Muscle layer of duodenum (tissue), 2 donors: ENCODE measurements around the gene PBXIP1.
A peak's percentile ranks its signal among the peaks of the same experiment; 100 is the strongest.

Source experiments
- H3K27ac ChIP-seq: one replicate; pipeline ENCODE4 v1.7.0; 2013; ENCODE audit warnings: mild to moderate bottlenecking, low read length
- H3K27me3 ChIP-seq: one replicate; pipeline ENCODE4 v1.7.0; 2013; ENCODE audit warnings: low read depth, mild to moderate bottlenecking, control low read depth, low read length
- H3K36me3 ChIP-seq, 2 donors: one replicate each; pipeline ENCODE4 v1.7.0; 2013; ENCODE audit warnings: low read length in 2 of 2, control low read depth in 1 of 2, mild to moderate bottlenecking in 1 of 2; ENCODE audit not compliant: insufficient read depth in 2 of 2, control insufficient read depth in 1 of 2
- H3K4me1 ChIP-seq, 2 donors: one replicate each; pipeline ENCODE4 v1.7.0; 2013; ENCODE audit warnings: low read length in 2 of 2, mild to moderate bottlenecking in 2 of 2, control low read depth in 1 of 2, moderate library complexity in 1 of 2; ENCODE audit not compliant: insufficient read depth in 2 of 2, control insufficient read depth in 1 of 2
- H3K4me3 ChIP-seq, 2 donors: one replicate each; pipeline ENCODE4 v1.7.0; 2013; ENCODE audit warnings: low read length in 2 of 2, low read depth in 1 of 2, mild to moderate bottlenecking in 1 of 2
- H3K9me3 ChIP-seq, 2 donors: one replicate each; pipeline ENCODE4 v1.7.0; 2013; ENCODE audit warnings: low read length in 2 of 2, control low read depth in 1 of 2, mild to moderate bottlenecking in 1 of 2; ENCODE audit not compliant: control insufficient read depth in 1 of 2
- donor health status: healthy.

The PBXIP1 gene

DNA sequence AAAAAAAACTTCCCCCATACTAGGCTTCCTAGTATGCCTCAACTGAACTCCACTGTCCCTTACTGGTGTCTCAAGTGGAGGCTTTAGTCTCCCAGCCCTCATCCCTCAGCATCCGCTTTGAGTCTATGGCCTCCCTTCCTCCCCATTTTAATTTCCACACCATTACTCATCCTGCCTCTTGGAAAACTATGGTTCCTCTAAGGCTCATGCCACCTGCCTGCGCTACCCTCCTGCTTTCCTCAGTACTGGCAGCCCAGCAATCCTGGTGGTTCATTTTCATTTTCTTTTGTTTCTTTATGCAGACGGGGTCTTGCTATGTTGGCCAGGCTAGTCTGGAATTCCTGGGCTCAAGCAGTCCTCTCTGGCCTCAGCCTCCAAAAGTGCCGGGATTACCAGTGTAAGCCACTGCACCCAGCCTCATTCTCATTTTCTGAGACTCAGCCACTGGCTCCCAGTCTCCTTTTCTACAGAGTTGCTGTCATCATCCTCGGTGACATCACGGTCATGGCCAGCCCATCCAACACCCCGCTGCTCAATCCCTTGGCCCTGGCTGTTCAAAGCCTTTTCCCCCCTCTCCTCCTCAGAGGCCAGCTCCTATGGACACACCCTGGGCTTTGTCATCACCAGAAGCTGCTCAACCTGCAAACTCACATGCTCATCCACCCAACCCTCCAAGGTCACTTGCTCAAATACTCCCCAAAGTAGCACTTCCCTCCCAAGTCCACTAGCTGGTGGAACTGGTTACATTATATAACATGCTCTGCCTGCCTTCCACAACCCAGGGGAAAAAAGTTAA lies 17.1 kb downstream of the PBXIP1 start:
- Histone ChIP-seq H3K27me3 (no peaks in the 10 kb centered on the region), H3K4me3 (no peak overlapping the region), H3K27ac (peak overlapping the region; percentile 95), H3K9me3 (no peaks in the 10 kb centered on the region), H3K4me1 (peaks cover 9 to 26% of the 10 kb centered on the region in 2 donors), H3K36me3 (peaks cover 0 to 12% of the 10 kb centered on the region in 2 donors)

DNA sequence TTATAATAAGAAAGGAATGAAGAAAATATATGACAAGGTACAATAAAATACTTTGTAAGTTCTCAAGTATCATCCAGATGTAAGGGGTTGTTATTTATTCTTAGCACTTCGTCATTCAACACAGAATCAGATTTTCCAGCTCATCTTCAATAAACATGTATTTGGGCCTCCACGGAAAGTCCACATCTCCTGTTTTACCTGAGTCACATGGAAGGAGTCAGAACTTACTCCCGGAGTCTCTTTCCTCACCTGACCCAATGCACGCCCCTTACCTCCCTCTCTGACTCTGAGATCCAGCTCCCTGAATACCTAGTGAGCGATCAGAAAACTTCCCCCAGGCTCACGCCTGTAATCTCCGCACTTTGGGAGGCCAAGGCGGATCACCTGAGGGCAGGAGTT lies 17.9 kb downstream of the PBXIP1 start:
- no peaks in the 10 kb centered on the region for H3K9me3 ChIP-seq
- peak overlapping the region; percentile 64 to 83 for H3K4me3 ChIP-seq
- H3K36me3 ChIP-seq: peaks cover 0 to 12% of the 10 kb centered on the region in 2 donors
- H3K27ac ChIP-seq: peak overlapping the region; percentile 95
- peaks cover 9 to 22% of the 10 kb centered on the region in 2 donors for H3K4me1 ChIP-seq
- H3K27me3 ChIP-seq: no peaks in the 10 kb centered on the region

- H3K4me3 ChIP-seq: peak overlapping the region; percentile 64 to 83
- H3K4me1 ChIP-seq: peaks cover 8 to 17% of the 10 kb centered on the region in 2 donors
- H3K27ac ChIP-seq: peak overlapping the region; percentile 95
- no peaks in the 10 kb centered on the region for H3K9me3 ChIP-seq
- H3K36me3 ChIP-seq: peaks cover 0 to 12% of the 10 kb centered on the region in 2 donors
- no peaks in the 10 kb centered on the region for H3K27me3 ChIP-seq
These were observed 18.6 kb downstream of the PBXIP1 start for GRCh38 chr1:154937085-154937987.

GRCh38 chr1:154936555-154937084 lies 19.3 kb downstream of the PBXIP1 start, which contains the start of gene PMVK:
PMVK (minus strand) TSS chr1:154936719; CDS start chr1:154936685, 34 bp downstream.
- H3K36me3 ChIP-seq: peaks cover 0 to 17% of the 10 kb centered on the region in 2 donors

GRCh38 chr1:154935749-154936554 lies 19.9 kb downstream of the PBXIP1 start:
- no peaks in the 10 kb centered on the region for H3K9me3 ChIP-seq
- H3K4me3 ChIP-seq: peak overlapping the region; percentile 64 to 83
- H3K27me3 ChIP-seq: no peaks in the 10 kb centered on the region
- peak overlapping the region; percentile 95 for H3K27ac ChIP-seq
- peaks cover 0 to 19% of the 10 kb centered on the region in 2 donors for H3K36me3 ChIP-seq
- H3K4me1 ChIP-seq: peaks cover 0 to 9% of the 10 kb centered on the region in 2 donors

More at GRCh38 chr1:154936555-154937084, 19.3 kb downstream of the PBXIP1 start, which contains the start of gene PMVK:
- Histone ChIP-seq H3K27ac (peak within 1 kb of the TSS; percentile 95), H3K4me1 (peaks cover 1 to 13% of the 10 kb centered on the region in 2 donors), H3K9me3 (no peaks in the 10 kb centered on the region), H3K27me3 (no peaks in the 10 kb centered on the region), H3K4me3 (peak within 1 kb of the TSS; percentile 64 to 83)

DNA sequence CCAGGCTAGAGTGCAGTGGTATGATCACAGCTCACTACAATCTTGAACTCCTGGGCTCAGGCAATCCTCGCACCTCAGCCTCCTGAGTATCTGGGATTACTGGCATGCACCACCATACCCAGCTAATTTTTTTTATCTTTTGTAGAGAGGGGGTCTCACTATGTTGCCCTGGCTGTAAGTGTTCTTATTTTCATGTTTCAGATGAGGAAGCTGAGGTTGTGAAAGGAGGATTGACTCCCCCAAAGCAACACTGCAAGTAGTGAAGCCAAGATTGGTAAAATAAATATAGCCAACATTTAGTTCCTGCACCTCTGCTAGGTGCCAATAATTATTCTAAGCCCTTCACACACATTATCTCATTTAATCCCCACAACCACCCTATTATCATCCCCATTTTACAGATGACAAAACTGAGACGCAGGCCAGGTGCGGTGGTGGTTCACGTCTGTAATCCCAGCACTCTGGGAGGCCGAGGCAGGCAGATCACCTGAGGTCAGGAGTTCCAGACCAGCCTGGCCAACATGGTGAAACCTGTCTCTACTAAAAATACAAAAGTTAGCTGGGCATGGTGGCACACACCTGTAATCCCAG lies 21.4 kb downstream of the PBXIP1 start:
- no peak overlapping the region for H3K27ac ChIP-seq
- H3K36me3 ChIP-seq: peaks cover 6 to 25% of the 10 kb centered on the region in 2 donors
- H3K4me3 ChIP-seq: no peak overlapping the region
- no peaks in the 10 kb centered on the region for H3K9me3 ChIP-seq
- peaks cover 0 to 9% of the 10 kb centered on the region in 2 donors for H3K4me1 ChIP-seq
- no peaks in the 10 kb centered on the region for H3K27me3 ChIP-seq

- Histone ChIP-seq H3K27me3 (no peaks in the 10 kb centered on the region), H3K4me3 (no peak overlapping the region), H3K4me1 (peaks cover 0 to 9% of the 10 kb centered on the region in 2 donors), H3K9me3 (no peaks in the 10 kb centered on the region), H3K27ac (peak overlapping the region; percentile 70), H3K36me3 (peaks cover 17 to 33% of the 10 kb centered on the region in 2 donors)
These were observed 23.9 kb downstream of the PBXIP1 start for GRCh38 chr1:154931940-154932487.

- H3K36me3 ChIP-seq: peaks cover 48 to 66% of the 10 kb centered on the region in 2 donors
- no peaks in the 10 kb centered on the region for H3K4me1 ChIP-seq
- H3K9me3 ChIP-seq: no peaks in the 10 kb centered on the region
- H3K4me3 ChIP-seq: no peak overlapping the region
- no peak overlapping the region for H3K27ac ChIP-seq
- no peaks in the 10 kb centered on the region for H3K27me3 ChIP-seq
These were observed 29.7 kb downstream of the PBXIP1 start for GRCh38 chr1:154926201-154926600.

DNA sequence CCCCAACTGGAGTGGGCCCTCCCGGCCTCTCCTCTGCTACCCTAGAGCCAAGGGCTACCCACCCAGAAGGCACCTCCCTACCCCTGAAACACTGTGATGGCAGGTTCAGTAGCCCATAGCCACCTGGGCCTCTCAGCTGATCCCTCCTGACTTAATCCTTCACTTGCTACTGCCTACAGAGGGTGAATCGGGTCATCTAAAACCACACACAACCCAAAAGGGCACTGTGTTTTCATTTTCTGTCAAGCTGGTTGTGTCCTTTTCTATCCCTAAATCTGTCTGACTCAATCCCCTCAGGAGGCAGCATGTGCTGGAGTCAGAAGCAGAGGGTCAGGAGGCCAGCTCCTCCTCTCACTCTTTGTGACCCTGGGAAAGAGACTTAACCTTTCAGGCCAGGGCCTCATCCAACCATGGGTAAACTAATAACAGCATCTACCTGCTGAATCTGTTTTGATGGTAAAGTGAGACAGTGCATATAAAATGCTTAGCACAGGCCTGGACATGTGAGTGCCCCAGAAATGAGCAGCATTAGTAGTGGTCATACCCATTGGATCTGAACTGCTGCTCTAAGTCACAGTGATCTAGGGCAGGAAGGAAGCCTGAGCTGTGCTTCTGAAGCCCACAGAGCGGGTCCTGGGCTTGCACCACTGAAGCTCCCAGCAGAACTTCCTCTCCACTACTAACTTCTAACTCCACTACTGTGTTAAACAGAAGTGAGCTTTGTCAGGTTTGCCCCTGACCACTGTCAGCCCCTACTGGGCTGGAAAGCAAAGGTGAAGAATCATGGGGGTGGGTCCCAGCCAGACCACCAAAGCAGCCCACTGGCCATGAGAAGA lies 30.3 kb downstream of the PBXIP1 start:
- no peak overlapping the region for H3K27ac ChIP-seq
- peaks cover 48 to 62% of the 10 kb centered on the region in 2 donors for H3K36me3 ChIP-seq

More for the DNA sequence above, 30.3 kb downstream of the PBXIP1 start:
- Histone ChIP-seq H3K27me3 (no peaks in the 10 kb centered on the region), H3K4me3 (no peak overlapping the region), H3K9me3 (no peaks in the 10 kb centered on the region), H3K4me1 (no peaks in the 10 kb centered on the region)
